HuH-7.5 (cell line): ENCODE results near the gene DLX2.

Experiments used
- DNase-seq: peaks from one replicate; pipeline ENCODE4 v3.0.0; 2011; ENCODE audit warnings: low spot score

Gene DLX2

DNA sequence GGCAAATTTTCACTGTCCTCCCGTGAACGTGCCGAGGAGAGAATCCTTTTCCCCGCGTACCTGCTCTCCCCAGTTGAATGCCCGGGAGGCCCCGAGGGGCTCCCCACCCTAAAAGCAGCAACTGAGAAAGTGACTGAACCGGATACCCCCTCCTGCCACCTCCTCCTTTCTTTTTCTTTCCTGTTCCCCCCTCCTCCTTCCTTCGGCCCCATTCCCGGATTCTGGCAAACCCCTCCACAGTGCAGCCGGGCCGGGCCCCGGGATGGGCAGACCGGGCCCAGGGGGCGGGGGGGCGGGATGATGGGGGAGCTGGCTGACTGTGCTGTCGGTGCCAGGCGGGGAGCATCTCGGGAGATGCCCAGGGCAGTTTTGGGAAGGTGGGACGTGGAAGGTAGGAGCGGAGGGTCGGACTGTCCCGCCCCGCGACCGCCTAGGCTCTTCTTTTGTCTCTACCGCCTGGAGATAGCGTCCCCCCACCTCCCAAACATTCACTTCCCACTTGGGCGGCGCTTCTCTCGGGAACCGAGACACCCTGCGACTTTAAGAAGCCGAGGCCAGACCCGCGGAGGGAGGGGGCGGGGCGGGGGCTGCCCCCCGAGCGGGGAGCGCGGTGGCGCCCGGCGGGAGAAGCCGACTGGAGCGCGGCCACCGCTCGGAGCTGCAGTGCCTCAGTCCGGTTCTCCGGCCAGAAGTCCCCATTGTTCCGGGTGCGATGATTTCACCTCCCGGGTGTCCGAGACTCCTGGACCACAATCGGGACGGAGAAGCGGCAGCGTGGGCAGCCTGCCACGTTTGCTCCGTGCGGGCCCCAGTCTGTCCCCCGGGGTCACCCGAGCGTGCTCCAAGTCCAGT lies 8.2 kb downstream of the DLX2 start:
- DNase-seq = peak; percentile 70

DNA sequence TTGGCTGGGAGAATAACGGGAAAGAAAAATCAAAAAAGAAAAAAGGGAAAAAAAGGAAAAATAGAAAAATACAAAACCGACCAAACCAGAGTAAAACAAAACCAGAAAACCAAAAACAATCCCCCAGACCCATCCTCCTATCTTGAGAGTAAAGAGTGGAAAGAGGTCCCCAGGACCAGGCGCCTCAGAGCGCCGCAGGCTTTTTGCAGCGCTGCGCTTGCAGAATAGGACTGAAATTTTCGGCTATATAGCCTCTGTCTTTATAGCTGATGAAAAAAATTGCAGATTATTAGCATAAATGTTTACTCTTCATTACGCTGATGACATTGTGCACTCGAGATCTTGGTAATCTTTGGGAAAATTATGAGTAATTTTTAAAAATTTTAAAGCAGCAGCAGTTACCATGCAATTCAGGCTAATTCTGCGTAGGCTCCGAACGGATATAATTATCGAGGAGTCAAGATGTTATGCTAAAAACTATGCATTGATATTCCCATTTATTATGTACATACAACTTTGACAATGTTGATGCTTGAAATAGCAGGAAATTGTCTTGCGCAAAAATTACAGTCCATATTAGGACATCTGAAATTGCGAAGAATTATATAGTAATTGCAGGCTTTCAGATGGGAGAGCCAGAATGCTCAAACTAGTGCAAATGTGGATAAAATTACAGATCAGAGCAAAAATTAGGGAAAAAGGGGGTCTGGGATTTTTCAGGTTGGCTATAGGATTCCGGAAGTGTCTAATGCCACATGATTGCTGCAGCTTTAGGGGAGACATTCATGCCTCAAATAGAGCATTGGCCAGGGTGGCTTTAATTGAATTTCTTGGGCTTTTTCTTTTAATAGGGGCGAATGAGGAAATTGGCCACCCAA lies 9.0 kb downstream of the DLX2 start:
- no peak for DNase-seq

DNA sequence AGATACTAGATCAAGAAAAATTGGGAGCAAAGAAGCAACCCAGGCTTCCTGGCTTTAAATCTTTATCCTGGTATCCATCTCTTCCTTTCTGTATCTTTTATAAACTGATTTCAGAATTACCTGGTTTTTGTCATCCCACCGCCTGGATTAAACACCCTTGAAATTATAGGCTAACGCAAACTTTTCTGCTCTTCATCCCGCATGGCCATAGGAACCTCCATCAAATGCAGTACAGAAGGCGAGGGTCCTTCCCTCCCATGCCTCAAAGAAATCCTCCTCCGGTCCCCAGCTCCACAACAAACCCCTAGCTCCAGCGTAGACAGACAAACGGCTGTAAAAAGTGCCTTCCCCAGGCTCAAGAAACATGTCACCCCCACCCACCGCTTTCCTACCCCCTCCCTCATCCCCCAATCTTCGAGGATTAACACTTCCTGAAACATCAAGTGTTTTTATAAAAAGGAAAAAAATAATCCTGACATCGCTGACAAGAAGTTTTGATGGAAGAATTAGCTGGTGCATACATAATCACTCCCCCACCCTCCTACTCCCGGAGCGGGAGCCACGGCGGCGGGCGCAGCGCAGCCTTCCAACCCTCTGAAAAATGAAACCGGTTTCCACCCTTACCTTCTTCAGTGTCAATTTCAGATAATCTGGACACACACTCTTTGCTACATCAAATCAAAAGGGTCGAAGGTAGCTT lies 9.8 kb downstream of the DLX2 start:
- no peak for DNase-seq

DNA sequence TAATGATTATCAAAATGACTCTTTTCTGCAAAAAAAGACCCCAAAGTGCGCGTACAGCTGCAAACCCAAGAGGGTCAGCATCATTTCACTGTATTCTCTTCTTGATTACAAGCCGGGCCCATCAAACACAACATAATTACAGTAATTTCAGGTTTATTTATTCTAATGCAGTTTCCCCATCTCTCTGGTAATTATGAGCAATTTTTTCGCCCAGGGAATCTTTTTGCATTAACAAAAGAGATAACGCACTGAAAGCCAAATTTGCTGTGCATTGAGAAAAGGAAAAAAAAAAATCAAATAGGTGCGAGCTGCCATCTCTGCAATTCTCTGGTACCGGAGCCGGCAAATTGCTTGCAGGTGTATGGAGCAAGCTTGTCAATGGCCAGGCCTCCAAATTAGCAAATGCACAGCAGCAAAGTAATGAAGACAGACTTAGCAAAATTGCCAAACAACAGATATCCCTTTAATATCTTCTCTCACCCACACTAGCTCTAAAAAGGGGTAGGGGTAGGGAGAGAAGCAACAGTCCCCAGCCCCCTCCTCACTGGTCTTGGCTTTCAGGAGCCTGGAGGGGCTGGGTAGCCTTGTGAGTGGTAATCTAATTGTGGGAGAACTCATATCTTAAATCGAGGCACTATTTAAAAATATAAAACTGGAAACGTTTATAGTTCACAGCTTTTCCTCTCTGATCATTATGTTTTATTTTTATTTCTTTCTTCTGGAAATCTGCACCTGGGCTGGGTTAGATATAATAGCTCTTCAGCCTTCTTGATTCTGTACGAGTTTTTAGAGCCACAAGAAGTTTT lies 10.7 kb downstream of the DLX2 start:
- no peak for DNase-seq

DNA sequence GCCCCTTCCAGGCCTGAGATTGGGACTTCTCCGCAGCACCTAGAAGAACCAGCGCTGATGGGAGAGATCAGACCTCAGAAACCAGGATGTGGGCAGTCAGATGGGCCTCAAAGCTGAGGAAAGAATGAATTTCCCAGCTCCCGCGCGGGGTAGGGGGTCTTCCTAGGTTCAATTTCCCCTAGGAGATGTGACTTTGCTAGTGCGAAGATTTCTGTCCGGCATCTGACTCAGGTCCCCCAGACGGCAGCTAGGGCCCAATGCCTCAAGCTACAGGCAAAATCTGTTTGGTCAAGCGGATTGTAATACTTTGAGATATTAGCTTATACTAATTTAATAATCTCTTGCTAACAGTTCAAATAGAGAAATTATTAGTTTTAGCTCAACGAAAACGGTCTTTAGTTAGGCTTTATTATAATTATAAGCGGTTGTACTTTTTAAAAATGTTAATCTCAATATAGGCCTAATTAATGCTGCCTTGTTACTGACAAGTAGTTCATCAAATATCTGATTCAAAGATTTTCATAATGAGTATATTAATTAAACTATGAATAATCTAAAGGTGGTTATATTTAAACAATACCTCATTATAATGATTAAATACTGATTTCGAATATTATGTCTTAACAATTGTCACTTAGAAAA lies 11.6 kb downstream of the DLX2 start:
- DNase-seq = no peak

DNA sequence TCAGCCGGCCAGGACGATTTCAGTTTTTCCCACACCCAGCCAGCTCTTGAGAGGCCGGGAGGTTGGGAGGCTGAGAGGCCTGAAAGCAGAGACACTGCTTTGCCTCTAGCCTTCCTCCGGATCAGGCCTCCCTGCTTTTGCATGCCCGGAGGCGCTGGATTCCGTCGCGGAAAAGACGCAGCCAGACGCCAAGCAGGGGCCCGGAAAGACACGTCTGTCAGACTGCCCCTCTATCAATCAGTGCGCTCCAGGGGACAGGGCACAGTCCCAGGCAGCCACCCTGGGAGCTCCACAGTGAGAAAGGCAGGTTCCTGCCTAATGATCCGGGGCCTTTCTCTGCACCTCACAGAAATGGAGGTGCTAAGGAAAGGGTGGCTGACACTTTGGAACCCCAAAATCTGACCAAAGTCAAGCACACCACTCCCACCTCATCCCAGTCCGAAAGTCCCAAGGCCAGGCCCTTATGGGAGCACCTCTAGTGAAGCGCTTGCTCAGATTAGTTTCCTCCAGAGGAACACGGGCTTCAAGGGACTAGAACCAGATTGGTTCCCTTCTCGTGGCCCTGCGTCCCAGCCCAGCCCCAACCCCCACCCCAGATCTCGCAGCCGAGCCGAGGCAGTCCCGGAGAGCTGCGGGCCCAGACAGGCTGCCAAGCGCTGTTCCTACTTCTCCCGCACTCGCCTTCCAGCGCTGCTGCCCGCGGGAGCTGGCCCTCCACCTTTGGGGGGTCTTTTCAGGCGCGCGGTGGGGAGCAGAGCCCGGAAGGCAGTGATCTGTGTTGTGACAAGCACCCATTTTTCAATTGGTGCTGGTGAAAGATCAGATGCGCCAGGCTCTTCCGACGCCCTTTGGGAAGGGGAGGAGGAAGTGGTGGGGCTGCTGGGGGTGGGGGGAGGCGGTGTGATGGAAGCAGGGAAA lies 12.4 kb downstream of the DLX2 start:
- DNase-seq = no peak

DNA sequence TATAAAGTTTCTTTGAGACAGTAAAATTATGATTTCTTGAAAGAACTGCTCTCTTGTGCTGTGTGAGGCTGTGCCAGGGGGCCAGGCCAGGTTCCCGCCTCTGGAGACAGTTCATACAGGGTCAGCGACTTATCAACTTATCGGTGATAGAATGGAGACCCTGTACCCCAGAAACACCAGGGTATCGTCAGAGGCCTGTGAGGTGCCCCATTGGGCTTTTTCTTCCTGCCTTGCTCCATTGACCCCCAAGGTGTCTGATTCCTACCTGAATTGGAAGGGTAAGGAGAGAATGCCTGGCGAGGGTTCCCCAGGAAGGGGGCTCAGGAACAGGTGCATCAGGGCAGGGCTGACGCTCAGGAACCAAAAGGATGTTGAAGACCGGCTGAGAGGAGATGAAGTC lies 13.1 kb downstream of the DLX2 start:
- DNase-seq = no peak

DNA sequence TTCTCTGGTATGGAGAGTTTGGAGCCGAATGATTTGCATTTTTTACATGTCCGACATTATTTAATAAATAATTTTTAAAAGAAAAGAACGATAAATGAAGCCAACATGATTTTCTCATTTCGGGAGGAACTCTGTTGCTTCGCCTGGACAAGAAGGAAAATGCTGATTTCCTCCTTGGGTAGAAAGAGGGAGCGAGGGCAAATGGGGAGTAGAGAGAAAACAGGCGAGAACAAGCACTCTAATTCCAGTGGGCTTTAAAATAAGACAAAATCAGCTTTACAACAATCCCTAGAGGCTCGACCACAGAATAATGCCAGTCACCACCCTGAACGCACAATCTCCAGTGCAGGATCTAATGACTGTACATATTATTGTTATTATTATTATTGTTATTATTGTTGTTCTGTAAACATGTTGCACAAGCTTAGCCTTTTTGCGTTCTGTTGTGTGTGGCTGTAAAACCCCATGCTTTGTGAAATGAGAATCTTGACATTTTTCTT lies 13.6 kb downstream of the DLX2 start:
- DNase-seq = no peak

DNA sequence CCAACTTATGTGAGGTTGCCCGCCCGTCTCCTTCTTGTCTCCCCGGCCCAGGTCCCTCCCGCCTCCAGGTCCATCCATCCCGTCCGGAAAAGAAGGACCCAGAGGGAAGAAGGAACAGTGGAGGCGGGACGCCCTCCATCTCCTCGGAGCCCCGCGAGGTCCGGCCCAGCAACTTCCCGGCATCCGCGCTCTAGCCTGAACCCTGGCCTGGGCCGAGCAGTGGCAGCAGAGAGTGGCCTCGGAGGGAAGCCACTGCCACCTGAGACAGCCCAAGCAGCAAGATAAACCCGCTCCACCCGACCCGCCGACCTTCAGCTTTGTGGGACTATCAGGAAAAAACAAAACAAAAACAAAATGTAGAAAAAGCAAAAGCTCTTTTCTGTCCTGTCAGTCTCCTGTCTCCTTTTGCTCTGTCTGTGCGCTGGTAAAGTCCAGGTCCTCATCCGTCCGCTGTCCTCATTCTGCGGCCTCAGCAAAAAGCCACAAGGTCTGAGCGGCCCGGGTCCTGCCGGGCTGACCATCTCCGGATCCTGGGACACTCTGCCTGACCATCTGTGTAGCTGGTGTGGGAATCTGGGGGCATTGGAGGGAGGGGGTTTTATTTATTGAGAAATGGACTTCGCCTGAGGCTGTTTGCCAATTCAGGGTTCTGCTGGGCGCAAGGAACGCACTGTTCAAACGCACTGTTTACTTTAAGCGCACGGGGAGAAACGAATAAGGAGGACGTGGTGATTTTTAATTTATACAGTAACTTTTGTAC lies 14.3 kb downstream of the DLX2 start:
- no peak for DNase-seq

DNA sequence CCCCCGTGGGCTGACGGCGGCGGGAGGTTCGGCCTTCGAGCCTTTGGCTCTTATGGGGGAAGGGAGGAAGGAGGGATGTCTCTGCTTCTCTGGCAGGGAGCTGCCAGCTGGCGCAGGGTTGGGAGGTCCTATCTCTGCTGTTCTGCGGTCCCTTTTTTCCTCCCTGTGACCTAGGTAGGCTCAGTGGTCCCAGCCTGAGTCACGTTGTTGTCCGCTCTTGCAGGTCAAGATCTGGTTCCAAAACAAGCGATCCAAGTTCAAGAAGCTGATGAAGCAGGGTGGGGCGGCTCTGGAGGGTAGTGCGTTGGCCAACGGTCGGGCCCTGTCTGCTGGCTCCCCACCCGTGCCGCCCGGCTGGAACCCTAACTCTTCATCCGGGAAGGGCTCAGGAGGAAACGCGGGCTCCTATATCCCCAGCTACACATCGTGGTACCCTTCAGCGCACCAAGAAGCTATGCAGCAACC lies 14.9 kb downstream of the DLX2 start:
- no peak for DNase-seq

DNA sequence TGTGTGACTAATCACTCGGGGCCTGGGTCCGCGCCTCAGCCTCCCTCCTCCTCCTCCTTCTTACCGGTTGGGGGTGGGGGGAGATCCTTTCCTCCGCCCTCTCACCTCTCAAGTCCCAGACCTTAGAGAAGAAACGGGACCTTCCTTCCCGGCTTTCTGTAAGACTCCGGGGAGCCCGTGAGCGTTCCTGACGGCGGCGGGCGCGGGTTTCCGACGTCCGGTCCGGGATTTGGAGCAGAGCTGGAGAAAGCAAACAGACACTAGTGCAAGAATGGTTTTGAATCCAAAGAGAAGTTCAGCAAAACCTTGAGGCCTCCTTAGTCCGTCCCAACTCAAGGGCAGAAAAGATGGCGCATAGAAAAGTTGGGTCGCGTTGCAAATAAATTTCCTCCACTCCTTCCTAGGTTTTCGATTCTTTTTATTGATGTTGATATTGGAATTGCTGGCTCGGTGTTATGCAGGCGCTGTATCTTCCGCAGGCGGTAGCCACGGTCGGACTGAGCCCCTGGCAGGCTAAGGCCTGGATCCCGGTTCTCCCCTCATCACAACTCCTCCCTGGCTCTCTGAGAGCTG lies 15.4 kb downstream of the DLX2 start:
- DNase-seq = no peak

DNA sequence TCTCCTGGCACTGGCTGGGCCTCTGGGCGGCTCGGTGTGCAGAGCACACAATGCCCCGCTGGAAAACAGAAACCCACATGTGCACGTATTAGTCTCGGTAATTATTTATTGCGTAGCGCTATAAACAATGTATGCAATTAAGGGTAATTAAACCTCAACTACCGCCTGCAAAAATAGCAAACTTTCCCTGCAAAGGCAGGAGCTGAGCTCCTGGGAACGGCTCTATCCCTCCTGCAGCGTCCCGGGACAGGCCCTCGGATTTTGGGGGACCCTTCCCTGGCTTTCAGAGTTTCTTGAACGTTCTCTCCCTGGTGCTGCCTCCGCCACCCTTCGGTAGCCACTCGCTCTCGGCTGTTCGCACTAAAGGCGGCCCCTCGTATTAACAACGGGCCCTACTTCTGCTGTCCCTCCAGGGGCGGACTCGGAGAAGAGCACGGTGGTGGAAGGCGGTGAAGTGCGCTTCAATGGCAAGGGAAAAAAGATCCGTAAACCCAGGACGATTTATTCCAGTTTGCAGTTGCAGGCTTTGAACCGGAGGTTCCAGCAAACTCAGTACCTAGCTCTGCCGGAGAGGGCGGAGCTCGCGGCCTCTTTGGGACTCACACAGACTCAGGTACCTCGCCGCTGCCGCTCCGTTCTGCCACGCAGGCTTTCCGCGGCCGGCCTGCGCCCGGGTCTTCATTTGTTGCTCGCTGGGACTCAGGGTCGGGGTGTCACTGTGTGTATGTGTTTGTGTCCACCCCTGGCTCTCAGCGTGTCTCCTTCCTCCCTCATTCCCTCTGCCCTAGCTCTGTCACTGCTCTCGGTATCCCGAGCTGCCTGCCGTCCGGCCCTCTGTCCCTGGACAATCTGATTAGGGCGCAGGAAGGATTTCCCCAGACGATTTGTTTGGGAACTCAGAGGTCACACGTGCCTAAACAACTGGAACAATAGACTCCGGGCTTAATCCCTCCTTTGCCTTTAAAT lies 16.2 kb downstream of the DLX2 start:
- peak; percentile 77 for DNase-seq

DNA sequence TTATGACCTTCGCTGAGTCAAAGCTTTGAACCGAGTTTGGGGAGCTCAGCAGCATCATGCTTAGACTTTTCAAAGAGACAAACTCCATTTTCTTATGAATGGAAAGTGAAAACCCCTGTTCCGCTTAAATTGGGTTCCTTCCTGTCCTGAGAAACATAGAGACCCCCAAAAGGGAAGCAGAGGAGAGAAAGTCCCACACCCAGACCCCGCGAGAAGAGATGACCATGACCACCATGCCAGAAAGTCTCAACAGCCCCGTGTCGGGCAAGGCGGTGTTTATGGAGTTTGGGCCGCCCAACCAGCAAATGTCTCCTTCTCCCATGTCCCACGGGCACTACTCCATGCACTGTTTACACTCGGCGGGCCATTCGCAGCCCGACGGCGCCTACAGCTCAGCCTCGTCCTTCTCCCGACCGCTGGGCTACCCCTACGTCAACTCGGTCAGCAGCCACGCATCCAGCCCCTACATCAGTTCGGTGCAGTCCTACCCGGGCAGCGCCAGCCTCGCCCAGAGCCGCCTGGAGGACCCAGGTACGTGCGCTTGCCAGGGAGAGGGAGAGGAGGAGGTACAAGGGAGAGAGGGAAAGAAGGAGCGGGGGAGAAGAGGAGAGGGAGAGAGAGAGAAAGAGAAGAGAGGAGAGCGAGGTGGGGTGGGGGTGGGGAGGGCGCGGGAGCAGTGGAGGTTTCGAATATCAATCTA lies 17.1 kb downstream of the DLX2 start, which contains the start of gene DLX1:
Gene DLX1, plus strand, starts transcription at position 48 of the 700 bp plus-strand sequence. Its CDS starts 171 bp downstream, at position 219.
- peak; percentile 74 for DNase-seq

DNA sequence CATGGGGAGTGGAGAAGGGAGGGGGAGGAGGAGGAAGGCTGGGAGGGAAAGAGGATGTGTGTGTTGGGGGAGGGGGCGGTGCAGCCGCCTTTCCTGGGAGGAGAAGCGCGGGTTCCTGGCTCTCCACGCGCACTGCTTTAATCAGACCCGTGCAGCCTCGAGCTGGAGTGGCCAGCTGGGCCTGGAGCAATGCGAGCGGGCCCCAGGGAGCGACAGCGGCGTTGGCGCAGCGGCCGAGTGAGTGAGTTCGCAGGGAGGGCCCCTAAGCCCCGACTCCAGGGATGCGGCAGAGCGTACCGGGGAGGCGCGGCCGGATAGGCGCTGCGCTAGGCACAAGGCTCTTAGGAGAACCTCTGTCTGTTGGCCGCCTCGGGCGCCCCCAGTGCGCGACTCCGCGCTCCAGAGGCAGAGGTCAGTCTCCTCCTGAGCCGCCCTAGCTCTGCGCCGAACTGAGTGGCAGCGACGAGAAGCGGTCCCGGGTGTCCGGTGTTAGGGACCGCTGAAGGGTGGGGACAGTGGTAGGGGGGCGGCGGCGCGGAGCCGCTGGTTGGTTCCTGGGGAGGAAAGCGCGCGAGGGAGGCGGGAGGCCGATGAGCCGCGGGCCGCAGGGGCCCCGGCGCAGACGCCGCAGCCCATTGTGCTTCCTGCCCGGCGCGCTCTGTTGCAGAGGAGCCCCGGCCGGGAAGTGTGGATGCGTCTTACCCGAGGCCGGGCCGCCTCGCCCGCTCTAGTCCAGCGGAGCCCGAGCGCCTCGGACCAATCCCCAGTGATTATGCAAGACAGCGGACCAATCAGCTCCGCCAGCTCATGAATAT lies 17.8 kb downstream of the DLX2 start:
- peak; percentile 95 for DNase-seq

DNA sequence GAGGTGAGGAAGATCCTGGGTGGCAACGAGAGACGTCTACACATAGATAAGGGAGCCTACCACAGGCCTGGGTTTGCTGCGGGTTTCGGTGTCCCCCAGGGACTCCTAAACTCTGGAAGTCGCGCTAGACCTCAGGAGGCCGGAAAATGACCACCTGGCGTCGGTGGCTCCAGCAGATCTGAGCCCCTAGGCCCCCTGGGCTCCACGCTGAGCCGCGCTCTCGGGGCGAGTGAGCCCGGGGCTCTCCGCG lies 18.4 kb downstream of the DLX2 start:
- DNase-seq = no peak
